ENCODE data around the gene FRMD4B.

- TF ChIP-seq CTCF (IDR thresholded peaks at IDR 0.05) = no peak
- TF ChIP-seq EP300 (IDR thresholded peaks at IDR 0.05) = no peak
Measured at GRCh38 chr3:69332934-69333333, 53.0 kb downstream of the FRMD4B start.

Measured in ovary (tissue), 3 donors.